Panc1 (cell line): ENCODE measurements around the gene HELZ2.

Experiments used
- CTCF ChIP-seq: fragments of 450-650 bp; IDR thresholded peaks from 2 replicates; pipeline ENCODE4 v1.5.1; 2017; ENCODE audit warnings: mild to moderate bottlenecking
- POLR2AphosphoS5 ChIP-seq: IDR thresholded peaks from 2 replicates; pipeline ENCODE4 v1.6.1; 2012; ENCODE audit warnings: mild to moderate bottlenecking, low read depth, low read length, moderate library complexity

DNA sequence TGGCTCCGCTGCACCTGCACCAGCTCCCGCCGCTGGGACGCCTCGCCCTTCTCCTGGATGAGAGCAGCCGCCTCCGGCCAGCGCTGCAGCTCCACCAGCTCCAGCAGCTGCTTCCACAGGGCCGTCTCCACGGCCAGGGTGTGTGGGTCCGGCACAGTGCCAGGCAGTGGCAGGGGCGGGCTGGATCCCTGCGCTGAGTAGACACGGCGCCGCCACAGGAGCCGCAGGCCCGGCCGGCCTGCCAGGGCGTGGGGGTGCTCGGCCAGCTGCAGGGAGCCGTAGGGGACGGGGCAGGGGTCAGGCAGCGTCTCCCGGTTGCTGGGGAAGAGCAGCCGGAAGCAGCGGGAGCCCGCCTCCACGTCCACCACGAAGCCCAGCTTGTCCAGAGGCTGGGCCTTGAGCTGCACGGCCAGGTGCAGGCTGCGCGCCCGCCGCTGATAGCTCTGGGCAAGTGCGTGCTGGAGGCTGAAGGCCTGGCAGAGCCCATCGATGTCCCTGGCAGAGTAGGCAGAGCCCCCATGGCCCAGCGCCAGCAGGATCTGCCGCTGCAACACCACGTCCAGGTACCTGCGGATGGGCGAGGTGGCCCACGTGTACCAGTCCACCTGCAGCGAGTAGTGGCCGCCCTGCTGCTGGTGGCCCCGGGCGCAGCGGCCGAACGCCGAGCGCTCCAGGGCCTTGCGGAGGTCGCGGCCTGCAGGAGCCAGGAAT, 10.7 kb downstream of the HELZ2 start:
- no peak for TF ChIP-seq POLR2AphosphoS5
- TF ChIP-seq CTCF: no peak
